SK-N-SH (cell line): ENCODE results near the gene AK3. TPM values are rescaled to one million over a fixed set of nuclear protein-coding genes. Genes with fewer than 3 reads are reported as not detected.

ENCODE experiments used
- CTCF ChIA-PET: fragments of 300-600, 350-600 bp; formaldehyde crosslinking; extraction: SDS; loops from one replicate; lab custom pipeline; 2021; lab: Yijun Ruan, JAX
- POLR2A ChIA-PET: fragments of 350-600 bp; sonication (Branson Sonifier 250); formaldehyde crosslinking; extraction: SDS; loops from one replicate; lab custom pipeline; 2020; ENCODE audit warnings: antibody characterized with exemption, inconsistent platforms; lab: Yijun Ruan, JAX
- DNase-seq: peaks from one replicate; pipeline ENCODE4 v3.0.0; 2012
- H2AFZ ChIP-seq: fragments of 200-600 bp; sonication (generic); 2 replicates; pipeline ENCODE4 v1.8.1; 2016; ENCODE audit warnings: antibody characterized with exemption, mild to moderate bottlenecking, low read depth
- H3F3A ChIP-seq: fragments of 200-600 bp; sonication (generic); replicated peaks from 2 replicates; pipeline ENCODE3; 2016; ENCODE audit warnings: antibody characterized with exemption, mild to moderate bottlenecking; ENCODE audit not compliant: insufficient read depth
- H3K27ac ChIP-seq, 2 experiments: fragments of 200-500 bp in 1 of 2; fragments of 200-600 bp in 1 of 2; sonication (Bioruptor generic) in 1 of 2; sonication (generic), shearing (Covaris generic) in 1 of 2; 2 replicates each; pipeline versions ENCODE4 v1.5.1 to v1.6.1; 2014 to 2016; ENCODE audit warnings: low read depth in 2 of 2, inconsistent platforms in 1 of 2, low read length in 1 of 2, mild to moderate bottlenecking in 1 of 2, mixed read lengths in 1 of 2
- H3K27me3 ChIP-seq: fragments of 200-600 bp; sonication (generic), shearing (Covaris generic); 2 replicates; pipeline ENCODE4 v1.6.1; 2016; ENCODE audit warnings: mixed run types; ENCODE audit not compliant: insufficient read depth
- H3K36me3 ChIP-seq, 2 experiments: fragments of 200-500 bp in 1 of 2; fragments of 200-600 bp in 1 of 2; sonication (Bioruptor generic) in 1 of 2; sonication (generic) in 1 of 2; replicated peaks in 1 of 2; 2 replicates each; pipeline versions ENCODE3 to v1.5.1; 2014 to 2016; ENCODE audit warnings: low read length in 1 of 2, mild to moderate bottlenecking in 1 of 2; ENCODE audit not compliant: insufficient read depth in 2 of 2, control insufficient read depth in 1 of 2
- H3K4me1 ChIP-seq, 2 experiments: fragments of 200-500 bp in 1 of 2; fragments of 200-600 bp in 1 of 2; sonication (Bioruptor generic) in 1 of 2; sonication (generic), shearing (Covaris generic) in 1 of 2; 2 replicates each; pipeline versions ENCODE4 v1.5.1 to v1.6.1; 2014 to 2016; ENCODE audit warnings: low read depth in 1 of 2, low read length in 1 of 2, mixed run types in 1 of 2; ENCODE audit not compliant: insufficient read depth in 2 of 2, control insufficient read depth in 1 of 2
- H3K4me2 ChIP-seq: fragments of 200-600 bp; sonication (generic), shearing (Covaris generic); 2 replicates; pipeline ENCODE4 v1.6.1; 2017; ENCODE audit warnings: mixed run types
- H3K4me3 ChIP-seq, 2 experiments: fragments of 200-500 bp in 1 of 2; fragments of 200-600 bp in 1 of 2; sonication (Bioruptor generic) in 1 of 2; sonication (generic), shearing (Covaris generic) in 1 of 2; 2 replicates each; pipeline versions ENCODE4 v1.5.1 to v1.8.1; 2014 to 2016; ENCODE audit warnings: low read depth in 2 of 2, inconsistent platforms in 1 of 2, low read length in 1 of 2, mild to moderate bottlenecking in 1 of 2, mixed read lengths in 1 of 2, moderate library complexity in 1 of 2
- H3K79me2 ChIP-seq: fragments of 200-600 bp; sonication (generic); 2 replicates; pipeline ENCODE4 v1.8.1; 2017; ENCODE audit warnings: mild to moderate bottlenecking; ENCODE audit not compliant: insufficient read depth
- H3K9ac ChIP-seq: fragments of 200-600 bp; sonication (generic); 2 replicates; pipeline ENCODE4 v1.6.1; 2017; ENCODE audit warnings: mixed run types
- H3K9me2 ChIP-seq: fragments of 200-600 bp; sonication (generic); 2 replicates; pipeline ENCODE4 v1.6.1; 2017; ENCODE audit warnings: mixed run types
- H3K9me3 ChIP-seq: fragments of 200-600 bp; sonication (generic); 2 replicates; pipeline ENCODE4 v1.6.1; 2017; ENCODE audit warnings: mixed run types, mild to moderate bottlenecking, moderate library complexity
- H4K20me1 ChIP-seq: fragments of 200-600 bp; sonication (generic); 2 replicates; pipeline ENCODE4 v1.6.1; 2017; ENCODE audit warnings: mild to moderate bottlenecking, mixed run types; ENCODE audit not compliant: insufficient read depth
- ELF1 ChIP-seq: IDR thresholded peaks from 2 replicates; pipeline ENCODE4 v1.4.0; 2012
- FOXJ3 ChIP-seq: sonication (generic); formaldehyde crosslinking; IDR thresholded peaks from 2 replicates; pipeline ENCODE4 v1.5.1; 2020; ENCODE audit warnings: mild to moderate bottlenecking, missing genetic modification reagents
- MEF2A ChIP-seq: IDR thresholded peaks from 2 replicates; pipeline ENCODE4 v1.4.0; 2012; ENCODE audit warnings: low read depth, borderline replicate concordance
- NFIC ChIP-seq: IDR thresholded peaks from 2 replicates; pipeline ENCODE4 v1.4.0; 2012; ENCODE audit warnings: borderline replicate concordance
- NRF1 ChIP-seq: IDR thresholded peaks from 2 replicates; pipeline ENCODE4 v1.6.1; 2012; ENCODE audit warnings: low read depth, mild to moderate bottlenecking, low read length
- POLR2AphosphoS5 ChIP-seq: IDR thresholded peaks from 2 replicates; pipeline ENCODE4 v1.6.1; 2012; ENCODE audit warnings: low read depth, low read length
- RCOR1 ChIP-seq: fragments of 150-350 bp; IDR thresholded peaks from 2 replicates; pipeline ENCODE4 v1.6.1; 2017; ENCODE audit warnings: antibody characterized with exemption, low read length
- RFX5 ChIP-seq: IDR thresholded peaks from 2 replicates; pipeline ENCODE4 v1.6.1; 2012; ENCODE audit warnings: mild to moderate bottlenecking, improper control_type of control experiment, low read length
- SIN3A ChIP-seq: IDR thresholded peaks from 2 replicates; pipeline ENCODE4 v1.6.1; 2012; ENCODE audit warnings: low read depth, mild to moderate bottlenecking, low read length, moderate library complexity, borderline replicate concordance
- SMC3 ChIP-seq: IDR thresholded peaks from 2 replicates; pipeline ENCODE4 v1.6.1; 2012; ENCODE audit warnings: low read depth, low read length, improper control_type of control experiment
- TCF12 ChIP-seq: IDR thresholded peaks from 2 replicates; pipeline ENCODE4 v1.4.0; 2012
- TEAD4 ChIP-seq: IDR thresholded peaks from 2 replicates; pipeline ENCODE4 v1.4.0; 2012; ENCODE audit warnings: mild to moderate bottlenecking, borderline replicate concordance; ENCODE audit not compliant: insufficient read depth
- YY1 ChIP-seq: IDR thresholded peaks from 2 replicates; pipeline ENCODE4 v1.4.0; 2012; ENCODE audit warnings: low read depth, mild to moderate bottlenecking
- WGBS: methylation state at CpG from one replicate; pipeline ENCODE4 v1.1.6; 2017; ENCODE audit warnings: low lambda C conversion rate; 5-methylcytosine and 5-hydroxymethylcytosine counted together
- polyA plus RNA-seq, 3 experiments: library from polyadenylated mRNA; depleted of rRNA; stranded (reverse); fragments of >200 nt; gene quantifications; 2 replicates each; pipeline ENCODE4 v1.2.3, GENCODE V29; 2012
- TF ChIP-seq, protein P1 (sequence below): IDR thresholded peaks from 2 replicates; pipeline ENCODE4 v1.4.0; 2012; ENCODE audit warnings: low read depth, borderline replicate concordance
- TF ChIP-seq, protein P2 (sequence below): IDR thresholded peaks from 2 replicates; pipeline ENCODE4 v1.6.1; 2012; ENCODE audit warnings: mild to moderate bottlenecking, low read depth, low read length, moderate library complexity
- TF ChIP-seq, protein P3 (sequence below): IDR thresholded peaks from 2 replicates; pipeline ENCODE4; 2012

AK3 gene
- polyA plus RNA-seq, 1 of the 3 experiments (the other 2 are of a cell fraction) = 20.6 TPM

DNA sequence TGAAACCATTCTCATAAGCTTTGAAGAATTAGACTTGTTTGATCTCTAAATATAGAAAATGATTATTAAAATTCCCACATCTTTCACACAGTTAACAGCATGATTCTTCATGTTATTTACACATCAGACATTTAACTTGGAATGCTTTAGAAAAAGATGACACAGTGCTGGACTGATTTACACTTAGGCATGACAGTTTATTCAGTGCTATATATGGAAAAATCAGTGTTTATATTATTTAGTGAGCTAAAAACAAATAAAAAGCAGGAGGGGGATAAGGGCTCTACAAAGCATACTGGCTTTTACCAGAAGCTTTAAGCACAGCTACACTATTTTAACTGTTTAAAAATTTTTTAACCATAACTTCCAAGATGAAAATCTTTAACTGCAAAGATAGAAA, 31.6 kb downstream of the AK3 start:
- POLR2A ChIA-PET = interaction anchor here (1.3 kb wide), 1 partner anchor 30 kb away, joined by 3 read pairs; the partner anchor contains the start of gene CDC37L1
- CTCF ChIA-PET = interaction anchor here (1.3 kb wide), 1 partner anchor 25 kb away, joined by 3 read pairs; no protein-coding TSS in a partner anchor
- DNase-seq = no peak

DNA sequence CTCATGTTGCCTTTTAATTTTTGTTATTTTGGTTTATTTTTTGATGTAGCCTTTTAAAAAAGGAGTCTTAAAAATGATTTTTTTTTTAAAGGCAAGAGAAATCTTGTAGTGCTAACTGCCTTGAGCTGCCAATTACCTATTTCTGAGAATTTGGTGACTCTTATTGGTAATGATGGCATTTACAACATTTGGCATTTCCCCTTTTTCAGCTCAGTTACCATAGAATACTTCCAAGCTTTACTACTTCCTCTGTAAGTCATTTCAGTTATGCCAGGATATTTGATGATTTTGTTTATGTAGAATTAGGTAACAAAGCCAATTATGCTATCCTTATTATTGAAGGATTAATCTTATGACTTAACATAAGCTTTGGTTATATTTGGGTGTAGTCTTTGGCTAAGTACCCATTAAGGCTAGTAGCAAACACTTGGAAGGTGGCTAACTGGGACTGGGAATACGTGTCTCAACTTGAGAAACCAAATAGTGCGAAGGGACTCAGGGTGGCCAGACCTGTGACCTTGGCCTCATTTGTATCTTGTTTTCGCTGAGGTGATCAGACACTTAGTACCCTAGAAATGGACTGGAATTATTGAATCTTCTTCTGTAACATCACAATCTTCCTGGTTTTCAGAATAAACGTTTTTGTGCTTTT, 33.9 kb downstream of the AK3 start:
- no peak overlapping the region for H3K27ac ChIP-seq
- peaks cover 4% of the 10 kb centered on the region for H3F3A ChIP-seq
- no peak overlapping the region for H3K4me2 ChIP-seq
- no peaks in the 10 kb centered on the region for H3K4me1 ChIP-seq
- H4K20me1 ChIP-seq = no peaks in the 10 kb centered on the region
- CTCF ChIA-PET = interaction anchor here (0.9 to 1.8 kb wide), 4 partner anchors 12 to 53 kb away, joined by 3 to 4 read pairs (median 3); partner anchors contain the start of gene SPATA6L
- peaks cover 46 to 72% of the 10 kb centered on the region in 2 experiments for H3K36me3 ChIP-seq
- H3K27me3 ChIP-seq = no peaks in the 10 kb centered on the region
- DNase-seq = no peak
- no peak overlapping the region for H3K9ac ChIP-seq
- H3K79me2 ChIP-seq = no peaks in the 10 kb centered on the region
- POLR2A ChIA-PET = no interaction called here
- no peak overlapping the region for H3K4me3 ChIP-seq
- 89% methylated on average over 4 of the region's 4 CpGs for WGBS
- H2AFZ ChIP-seq = no peak overlapping the region
- no peaks in the 10 kb centered on the region for H3K9me3 ChIP-seq
- H3K9me2 ChIP-seq = no peaks in the 10 kb centered on the region
- no peak for TF ChIP-seq TCF12

More for the DNA sequence above, 31.6 kb downstream of the AK3 start:
- Histone ChIP-seq H3K79me2 (no peaks in the 10 kb centered on the region), H3K36me3 (peaks cover 55 to 65% of the 10 kb centered on the region in 2 experiments)
- TF ChIP-seq, protein P1, sequence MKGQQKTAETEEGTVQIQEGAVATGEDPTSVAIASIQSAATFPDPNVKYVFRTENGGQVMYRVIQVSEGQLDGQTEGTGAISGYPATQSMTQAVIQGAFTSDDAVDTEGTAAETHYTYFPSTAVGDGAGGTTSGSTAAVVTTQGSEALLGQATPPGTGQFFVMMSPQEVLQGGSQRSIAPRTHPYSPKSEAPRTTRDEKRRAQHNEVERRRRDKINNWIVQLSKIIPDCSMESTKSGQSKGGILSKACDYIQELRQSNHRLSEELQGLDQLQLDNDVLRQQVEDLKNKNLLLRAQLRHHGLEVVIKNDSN = no peak
- TF ChIP-seq NRF1 (no peak), TCF12 (no peak), MEF2A (no peak), RFX5 (no peak)
- TF ChIP-seq, all 33 proteins: peak for 0
- no peak overlapping the region for H3K4me3 ChIP-seq
- H3K4me2 ChIP-seq = no peak overlapping the region
- no peaks in the 10 kb centered on the region for H4K20me1 ChIP-seq
- H3K9ac ChIP-seq = no peak overlapping the region
- peaks cover 4% of the 10 kb centered on the region for H3F3A ChIP-seq
- no peaks in the 10 kb centered on the region for H3K27me3 ChIP-seq
- H3K9me3 ChIP-seq = no peaks in the 10 kb centered on the region
- no peaks in the 10 kb centered on the region for H3K4me1 ChIP-seq
- no peak overlapping the region for H3K27ac ChIP-seq
- H3K9me2 ChIP-seq = no peaks in the 10 kb centered on the region
- H2AFZ ChIP-seq = no peak overlapping the region

DNA sequence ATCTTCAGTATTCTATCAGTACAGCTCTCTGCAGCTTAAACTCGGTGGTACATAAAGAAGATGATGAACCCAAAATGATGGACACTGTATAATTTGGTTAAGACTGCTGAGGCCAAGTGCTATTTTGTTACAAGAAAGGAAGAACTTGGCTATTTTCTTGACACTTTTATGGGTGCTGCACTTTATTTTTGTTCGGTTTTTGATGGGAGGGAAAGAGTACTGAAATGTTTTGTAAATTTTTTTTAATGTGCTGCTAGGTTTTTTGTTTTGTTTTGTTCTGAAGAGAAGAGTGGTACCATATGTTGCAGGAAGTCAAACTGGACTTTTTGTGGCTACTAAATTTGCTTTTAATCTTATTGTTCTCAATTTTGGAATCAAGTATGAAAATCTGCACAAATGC, 35.0 kb downstream of the AK3 start:
- H3F3A ChIP-seq = peaks cover 4% of the 10 kb centered on the region
- no peak overlapping the region for H2AFZ ChIP-seq
- POLR2A ChIA-PET = no interaction called here
- H3K4me2 ChIP-seq = no peak overlapping the region
- H3K9ac ChIP-seq = no peak overlapping the region
- H3K27ac ChIP-seq = no peak overlapping the region
- H3K4me1 ChIP-seq = no peaks in the 10 kb centered on the region
- CTCF ChIA-PET = interaction anchor here (1.2 kb wide), 1 partner anchor 13 kb away, joined by 3 read pairs; no protein-coding TSS in a partner anchor
- peaks cover 45 to 76% of the 10 kb centered on the region in 2 experiments for H3K36me3 ChIP-seq
- H3K9me2 ChIP-seq = no peaks in the 10 kb centered on the region
- no peak for DNase-seq
- H3K27me3 ChIP-seq = no peaks in the 10 kb centered on the region
- no peak overlapping the region for H3K4me3 ChIP-seq
- no peaks in the 10 kb centered on the region for H3K9me3 ChIP-seq
- H4K20me1 ChIP-seq = no peaks in the 10 kb centered on the region
- 82% methylated on average over 2 of the region's 2 CpGs for WGBS
- H3K79me2 ChIP-seq = no peaks in the 10 kb centered on the region
- no peak for TF ChIP-seq FOXJ3 (CRISPR knock-in tag)
- TF ChIP-seq, protein P2, sequence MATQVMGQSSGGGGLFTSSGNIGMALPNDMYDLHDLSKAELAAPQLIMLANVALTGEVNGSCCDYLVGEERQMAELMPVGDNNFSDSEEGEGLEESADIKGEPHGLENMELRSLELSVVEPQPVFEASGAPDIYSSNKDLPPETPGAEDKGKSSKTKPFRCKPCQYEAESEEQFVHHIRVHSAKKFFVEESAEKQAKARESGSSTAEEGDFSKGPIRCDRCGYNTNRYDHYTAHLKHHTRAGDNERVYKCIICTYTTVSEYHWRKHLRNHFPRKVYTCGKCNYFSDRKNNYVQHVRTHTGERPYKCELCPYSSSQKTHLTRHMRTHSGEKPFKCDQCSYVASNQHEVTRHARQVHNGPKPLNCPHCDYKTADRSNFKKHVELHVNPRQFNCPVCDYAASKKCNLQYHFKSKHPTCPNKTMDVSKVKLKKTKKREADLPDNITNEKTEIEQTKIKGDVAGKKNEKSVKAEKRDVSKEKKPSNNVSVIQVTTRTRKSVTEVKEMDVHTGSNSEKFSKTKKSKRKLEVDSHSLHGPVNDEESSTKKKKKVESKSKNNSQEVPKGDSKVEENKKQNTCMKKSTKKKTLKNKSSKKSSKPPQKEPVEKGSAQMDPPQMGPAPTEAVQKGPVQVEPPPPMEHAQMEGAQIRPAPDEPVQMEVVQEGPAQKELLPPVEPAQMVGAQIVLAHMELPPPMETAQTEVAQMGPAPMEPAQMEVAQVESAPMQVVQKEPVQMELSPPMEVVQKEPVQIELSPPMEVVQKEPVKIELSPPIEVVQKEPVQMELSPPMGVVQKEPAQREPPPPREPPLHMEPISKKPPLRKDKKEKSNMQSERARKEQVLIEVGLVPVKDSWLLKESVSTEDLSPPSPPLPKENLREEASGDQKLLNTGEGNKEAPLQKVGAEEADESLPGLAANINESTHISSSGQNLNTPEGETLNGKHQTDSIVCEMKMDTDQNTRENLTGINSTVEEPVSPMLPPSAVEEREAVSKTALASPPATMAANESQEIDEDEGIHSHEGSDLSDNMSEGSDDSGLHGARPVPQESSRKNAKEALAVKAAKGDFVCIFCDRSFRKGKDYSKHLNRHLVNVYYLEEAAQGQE = no peak
- no peak for TF ChIP-seq RCOR1
- no peak for TF ChIP-seq NFIC
- TF ChIP-seq, protein P3, sequence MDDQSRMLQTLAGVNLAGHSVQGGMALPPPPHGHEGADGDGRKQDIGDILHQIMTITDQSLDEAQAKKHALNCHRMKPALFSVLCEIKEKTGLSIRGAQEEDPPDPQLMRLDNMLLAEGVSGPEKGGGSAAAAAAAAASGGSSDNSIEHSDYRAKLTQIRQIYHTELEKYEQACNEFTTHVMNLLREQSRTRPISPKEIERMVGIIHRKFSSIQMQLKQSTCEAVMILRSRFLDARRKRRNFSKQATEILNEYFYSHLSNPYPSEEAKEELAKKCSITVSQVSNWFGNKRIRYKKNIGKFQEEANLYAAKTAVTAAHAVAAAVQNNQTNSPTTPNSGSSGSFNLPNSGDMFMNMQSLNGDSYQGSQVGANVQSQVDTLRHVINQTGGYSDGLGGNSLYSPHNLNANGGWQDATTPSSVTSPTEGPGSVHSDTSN = no peak
- TF ChIP-seq TEAD4 = no peak
- TF ChIP-seq SIN3A = no peak
- no peak for TF ChIP-seq ELF1
- no peak for TF ChIP-seq YY1
- TF ChIP-seq POLR2AphosphoS5 = no peak
- no peak for TF ChIP-seq SMC3
